K562 (cell line): ENCODE measurements around the gene MAMDC4. TPM values are rescaled to one million over a fixed set of nuclear protein-coding genes. Genes with fewer than 3 reads are reported as not detected.

ENCODE experiments used
- ATAC-seq: fragments of 200-7000 bp; cut with Tn5 transposase; 3 replicates; pipeline ENCODE4 v1.9.1; 2020; ENCODE audit warnings: moderate library complexity
- BruUV-seq: library from RNA; stranded (reverse); fragments of 400-500 nt; replicated peaks from 2 replicates; lab custom pipeline; 2021; lab: Mats Ljungman, UMichigan
- CTCF ChIA-PET: fragments of 300-600 bp; formaldehyde crosslinking; extraction: SDS; loops from one replicate; lab custom pipeline; 2021; ENCODE audit warnings: low intra/inter-chr PET ratio; lab: Yijun Ruan, JAX
- POLR2A ChIA-PET: fragments of 300-600, 350-650 bp; sonication (Branson Sonifier 250); formaldehyde crosslinking; extraction: SDS; loops from one replicate; lab custom pipeline; 2021; ENCODE audit warnings: antibody characterized with exemption, inconsistent platforms; lab: Yijun Ruan, JAX
- DNase-seq, 4 experiments: peaks; one replicate each; pipeline versions ENCODE4 v3.0.0 to v3.0.0-alpha.2; 2011 to 2018; ENCODE audit warnings: low spot score in 3 of 4, mixed read lengths in 3 of 4; ENCODE audit errors: extremely low read depth in 1 of 4
- FAIRE-seq: peaks from 2 replicates; lab custom pipeline; 2011; peaks lifted over from hg19 to GRCh38; lab: Jason Lieb, UNC
- H2AFZ ChIP-seq: 2 replicates; pipeline ENCODE4 v1.6.0; 2011; ENCODE audit warnings: low read depth, low read length, control low read depth, inconsistent platforms
- H3K27ac ChIP-seq: fragments of 200-600 bp; 3 replicates; pipeline ENCODE4 v1.8.0; 2011; ENCODE audit warnings: low read depth, mild to moderate bottlenecking, control low read depth, inconsistent platforms, low read length, moderate library complexity, mixed read lengths; ENCODE audit errors: extremely low read depth
- H3K27me3 ChIP-seq, 2 experiments: fragments of 300-600 bp in 1 of 2; 2 replicates in 1 of 2; 3 replicates in 1 of 2; pipeline versions ENCODE4 v1.6.0 to v1.8.0; 2011; ENCODE audit warnings: inconsistent platforms in 2 of 2, low read length in 2 of 2, mild to moderate bottlenecking in 1 of 2, mixed read lengths in 1 of 2, moderate library complexity in 1 of 2; ENCODE audit not compliant: control insufficient read depth in 2 of 2, insufficient read depth in 2 of 2
- H3K36me3 ChIP-seq: fragments of 300-600 bp; 3 replicates; pipeline ENCODE4 v1.8.0; 2011; ENCODE audit warnings: mild to moderate bottlenecking, low read length, inconsistent platforms; ENCODE audit not compliant: control insufficient read depth, insufficient read depth
- H3K4me1 ChIP-seq, 2 experiments: fragments of 200-600 bp in 1 of 2; replicated peaks in 1 of 2; 2 replicates in 1 of 2; 3 replicates in 1 of 2; pipeline versions ENCODE4 v1.5.1 to v1.8.0; 2011; ENCODE audit warnings: inconsistent platforms in 2 of 2, low read length in 2 of 2, mild to moderate bottlenecking in 1 of 2, mixed read lengths in 1 of 2, moderate library complexity in 1 of 2; ENCODE audit not compliant: control insufficient read depth in 2 of 2, insufficient read depth in 2 of 2
- H3K4me2 ChIP-seq: 2 replicates; pipeline ENCODE4 v1.6.1; 2011; ENCODE audit warnings: low read length, control low read depth, inconsistent platforms, mixed read lengths; ENCODE audit not compliant: insufficient read depth
- H3K4me3 ChIP-seq: fragments of 200-600 bp; sonication (generic), shearing (Covaris generic); 2 replicates; pipeline ENCODE4 v1.5.1; 2016; ENCODE audit warnings: control low read depth, inconsistent platforms
- H3K79me2 ChIP-seq: fragments of 200-600 bp; 3 replicates; pipeline ENCODE4 v1.8.0; 2011; ENCODE audit warnings: low read length, inconsistent platforms; ENCODE audit not compliant: control insufficient read depth, insufficient read depth
- H3K9ac ChIP-seq, 2 experiments: 2 replicates each; pipeline versions ENCODE4 v1.6.0 to v1.6.1; 2011; ENCODE audit warnings: low read depth in 2 of 2, low read length in 2 of 2, control low read depth in 1 of 2, inconsistent platforms in 1 of 2, mild to moderate bottlenecking in 1 of 2, mixed read lengths in 1 of 2; ENCODE audit not compliant: insufficient read depth in 1 of 2
- H3K9me1 ChIP-seq: one replicate; pipeline ENCODE4 v1.6.0; 2011; ENCODE audit warnings: inconsistent platforms, mild to moderate bottlenecking, low read length, moderate library complexity; ENCODE audit not compliant: control insufficient read depth, insufficient read depth
- H3K9me3 ChIP-seq: replicated peaks from 2 replicates; pipeline ENCODE4 v1.5.1; 2011; ENCODE audit warnings: low read depth, low read length, inconsistent platforms; ENCODE audit not compliant: control insufficient read depth, insufficient read depth
- H4K20me1 ChIP-seq: replicated peaks from 2 replicates; pipeline ENCODE4 v1.6.1; 2011; ENCODE audit warnings: low read length, inconsistent platforms, mixed read lengths; ENCODE audit not compliant: control insufficient read depth, insufficient read depth
- CTCF ChIP-seq, 3 experiments: IDR thresholded peaks in 2 of 3; conservative IDR thresholded peaks in 1 of 3; 2 replicates each; pipeline ENCODE4 v1.5.1; 2011 to 2012; ENCODE audit warnings: low read length in 3 of 3, mild to moderate bottlenecking in 3 of 3, control low read depth in 2 of 3, improper control_type of control experiment in 1 of 3, inconsistent platforms in 1 of 3, low read depth in 1 of 3, mixed read lengths in 1 of 3, moderate library complexity in 1 of 3; ENCODE audit not compliant: insufficient read depth in 2 of 3
- EHMT2 ChIP-seq: fragments of 450-650 bp; IDR thresholded peaks from 2 replicates; pipeline ENCODE4 v1.6.1; 2018; ENCODE audit warnings: antibody characterized with exemption
- FIP1L1 ChIP-seq: fragments of 200-400 bp; formaldehyde crosslinking; IDR thresholded peaks from 2 replicates; pipeline ENCODE4 v1.6.1; 2018; ENCODE audit warnings: mild to moderate bottlenecking, low read depth, low read length; ENCODE audit not compliant: poor library complexity, severe bottlenecking
- POLR2G ChIP-seq: fragments of 200-400 bp; formaldehyde crosslinking; IDR thresholded peaks from 2 replicates; pipeline ENCODE4 v1.6.1; 2017; ENCODE audit warnings: low read depth, mild to moderate bottlenecking, antibody characterized with exemption, low read length, moderate library complexity
- RBFOX2 ChIP-seq: fragments of 200-400 bp; formaldehyde crosslinking; IDR thresholded peaks from 2 replicates; pipeline ENCODE4 v1.6.1; 2017; ENCODE audit warnings: low read depth, mild to moderate bottlenecking, low read length, moderate library complexity
- RBM22 ChIP-seq: fragments of 200-400 bp; formaldehyde crosslinking; IDR thresholded peaks from 2 replicates; pipeline ENCODE4 v1.6.1; 2018; ENCODE audit warnings: low read length, low read depth; ENCODE audit not compliant: poor library complexity, severe bottlenecking
- XRCC3 ChIP-seq: fragments of 450-650 bp; IDR thresholded peaks from 2 replicates; pipeline ENCODE4 v1.6.1; 2017; ENCODE audit warnings: mild to moderate bottlenecking, moderate library complexity
- ZNF263 ChIP-seq: sonication (generic); formaldehyde crosslinking; IDR thresholded peaks from 2 replicates; pipeline ENCODE4 v1.8.0; 2022; ENCODE audit warnings: mild to moderate bottlenecking, missing genetic modification reagents, borderline replicate concordance
- ZNF277 ChIP-seq: fragments of 250-450 bp; sonication (Bioruptor Pico); IDR thresholded peaks from 2 replicates; pipeline ENCODE4 v1.8.0; 2022; ENCODE audit warnings: inconsistent platforms, mild to moderate bottlenecking, moderate library complexity, borderline replicate concordance
- ZNF3 ChIP-seq: fragments of 250-450 bp; sonication (Bioruptor Pico); IDR thresholded peaks from 2 replicates; pipeline ENCODE4 v1.5.0; 2021; ENCODE audit warnings: mild to moderate bottlenecking, moderate library complexity
- WGBS: fragments of 100-300 bp; shearing (Covaris generic); methylation state at CpG from one replicate; pipeline ENCODE4 v1.1.6; 2016; ENCODE audit warnings: low coverage, mixed read lengths; ENCODE audit not compliant: insufficient coverage; ENCODE audit errors: missing lambda C conversion rate; 5-methylcytosine and 5-hydroxymethylcytosine counted together
- in situ Hi-C: fragments of 300-500 bp; cut with MboI; formaldehyde crosslinking; loops from 4 replicates; pipeline ENCODE4 v1.15.0; 2018; ENCODE audit warnings: inconsistent platforms, mixed read lengths
- intact Hi-C: fragments of 100-400 bp; cut with micrococcal nuclease; formaldehyde crosslinking; loops from 2 replicates; pipeline ENCODE4 v1.14.2; 2022
- polyA plus RNA-seq, 8 experiments: library from polyadenylated mRNA; depleted of rRNA in 4 of 8; stranded (reverse) in 5 of 8; unstranded in 3 of 8; fragments of >200 nt; fragmentation: Nextera tagmentation in 2 of 8; fragmentation: Illumina TruSeq in 1 of 8; extraction: Ambion mirVana in 2 of 8; extraction: Trizol in 1 of 8; gene quantifications; 2 replicates each; pipeline versions ENCODE4 v1.2.1 to v1.2.3, GENCODE V29; 2011 to 2014; ENCODE audit warnings: inconsistent platforms in 1 of 8, missing spikeins in 1 of 8
- total RNA-seq, 7 experiments: library from RNA; depleted of rRNA in 6 of 7; stranded (reverse); fragments of >200 nt in 6 of 7; fragmentation: Illumina TruSeq in 2 of 7; extraction: Trizol in 2 of 7; gene quantifications; 2 replicates each; pipeline versions ENCODE4 v1.2.1 to v1.2.3, GENCODE V29; 2011 to 2021; ENCODE audit warnings: low replicate concordance in 1 of 7

Gene MAMDC4
- total and polyA plus RNA-seq, 9 of the 15 experiments (the other 6 are each of a cell fraction or from before 2014, with no cell fraction given), result 0.03 to 10.8 (median 1.5) TPM

- 0 out of 6 replicates have a peak, but pooled peaks of 1 of the 3 experiments have one; percentile 9 for TF ChIP-seq CTCF (IDR thresholded peaks at IDR 0.05 in 2 of 3, conservative IDR thresholded peaks at IDR 0.05 in 1 of 3; ENCODE audit: insufficient read depth in 2 of 3, low read depth in 1 of 3, low read length in 3 of 3)
- no peak for TF ChIP-seq ZNF277
- TF ChIP-seq ZNF3, result no peak
- no peak for TF ChIP-seq XRCC3
- TF ChIP-seq FIP1L1, result peak; percentile 7
- TF ChIP-seq ZNF263 (CRISPR knock-in tag), result no peak
Measured at GRCh38 chr9:136856541-136857141, 4.5 kb downstream of the MAMDC4 start (continued).

GRCh38 chr9:136857166-136857565, 5.0 kb downstream of the MAMDC4 start:
- Histone ChIP-seq H4K20me1 (peaks cover 10% of the 10 kb centered on the region; the same call in 1 of the 2 replicates), H3K27ac (no peak overlapping the region), H3K36me3 (peaks cover 35% of the 10 kb centered on the region; the same call in 1 of the 3 replicates), H3K9me3 (no peaks in the 10 kb centered on the region), H3K4me2 (no peak overlapping the region), H3K9ac (no peak overlapping the region; a peak in 1 of 4 replicates), H3K27me3 (no peaks in the 10 kb centered on the region), H3K4me3 (no peak overlapping the region), H3K9me1 (no peaks in the 10 kb centered on the region), H2AFZ (no peak overlapping the region), H3K79me2 (no peaks in the 10 kb centered on the region), H3K4me1 (peaks cover 0 to 86% of the 10 kb centered on the region in 2 experiments; a peak in 2 of 5 replicates)
- DNase-seq (no peak), ATAC-seq (no peak), FAIRE-seq (no peak)
- peak; percentile 48 for TF ChIP-seq RBM22
- peak; percentile 64; the same call in 1 of the 2 replicates for TF ChIP-seq POLR2G
- TF ChIP-seq EHMT2, result no peak
- peak; percentile 41 for TF ChIP-seq RBFOX2
- POLR2A ChIA-PET, result interaction anchor here (0.6 to 1.7 kb wide), 6 partner anchors 9 to 527 kb away, joined by 3 to 4 read pairs (median 3); partner anchors contain the start of genes AJM1 and EDF1
- CTCF ChIA-PET, result no interaction called here
- 87% methylated on average over 14 of the region's 19 CpGs for WGBS
- intact Hi-C loops, result no loop called here
- in situ Hi-C loops, result no loop called here
- BruUV-seq, result no TSS peak
